ENCODE measurements around the gene LRRC51. TPM values are rescaled to one million over a fixed set of nuclear protein-coding genes. Genes with fewer than 3 reads are reported as not detected.

Gene LRRC51
- total and polyA plus RNA-seq, 2 donors (not counting 3 experiments of a cell fraction or from before 2014, with no cell fraction given): 3.5 to 6.1 TPM

DNA sequence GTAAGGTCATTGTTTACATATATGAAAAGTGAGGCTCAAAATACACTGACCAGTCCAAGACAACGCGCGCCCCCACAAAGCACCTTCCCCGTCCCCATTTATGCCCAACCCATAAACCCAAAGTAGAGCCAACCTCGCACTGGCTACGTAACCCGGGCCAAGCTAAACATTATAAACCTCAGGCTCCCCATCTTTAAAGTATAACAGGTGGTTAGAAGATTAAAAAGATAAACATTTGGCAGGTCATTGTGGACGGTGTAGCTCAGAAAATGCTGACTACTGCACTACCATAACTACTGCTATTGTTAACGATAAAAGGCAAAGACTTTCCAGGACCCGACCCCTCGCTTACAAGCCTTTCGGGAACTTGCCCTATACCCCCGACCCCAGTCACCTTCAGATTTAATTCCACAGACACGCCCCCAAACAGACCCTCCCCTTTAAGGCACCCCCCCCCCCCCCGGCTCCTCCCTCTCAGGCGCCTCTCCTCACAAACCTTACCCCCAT lies 778 bp upstream of the LRRC51 start:
- H3K4me3 ChIP-seq (replicated peaks in 1 of 3; ENCODE audit: insufficient read depth in 1 of 3, low read depth in 1 of 3, low read length in 3 of 3): peak overlapping the region; percentile 64 to 82 (median 78)
- H3K9me3 ChIP-seq (replicated peaks; ENCODE audit: control insufficient read depth, insufficient read depth, low read length): no peaks in the 10 kb centered on the region
- H3K9me1 ChIP-seq (replicated peaks; ENCODE audit: control insufficient read depth, extremely low read depth, insufficient read depth, low read length): no peaks in the 10 kb centered on the region
- FAIRE-seq (no peak), DNase-seq (ENCODE audit: low read depth, low spot score) (no peak)
- H3K79me2 ChIP-seq (ENCODE audit: control insufficient read depth, insufficient read depth, low read length): peaks cover 49% of the 10 kb centered on the region
- dilution Hi-C loops (cut with MboI; ENCODE audit: extremely low pct_ligation_motif_present, low sequenced_read_pairs): loop anchor here (10.0 kb wide), 1 partner anchor 55 kb away; no protein-coding TSS in a partner anchor
- no peaks in the 10 kb centered on the region for H4K20me1 ChIP-seq (replicated peaks; ENCODE audit: control insufficient read depth, extremely low read depth, insufficient read depth, low read length)
- H3K27me3 ChIP-seq (ENCODE audit: control insufficient read depth in 2 of 2, insufficient read depth in 2 of 2, low read length in 2 of 2): no peaks in the 10 kb centered on the region
- CTCF ChIA-PET: interaction anchor here (0.9 to 3.0 kb wide), 3 partner anchors 12 to 54 kb away, joined by 3 to 45 read pairs (median 3); no protein-coding TSS in a partner anchor
- H3K27ac ChIP-seq (ENCODE audit: insufficient read depth, low read depth, low read length): peak overlapping the region; percentile 94
- intact Hi-C loops (cut with micrococcal nuclease): loop anchor here (1.0 to 2.0 kb wide), 6 partner anchors 8 to 65 kb away; partner anchors contain the start of genes ANAPC15 and LAMTOR1
- H2AFZ ChIP-seq (ENCODE audit: low read depth, low read length): peak overlapping the region; percentile 39
- BruUV-seq (replicated peaks): no TSS peak
- TF ChIP-seq EZH2 (IDR thresholded peaks at IDR 0.05; ENCODE audit: borderline replicate concordance, low read depth, low read length, severe bottlenecking): no peak
- POLR2A ChIA-PET: no interaction called here
- peak overlapping the region; percentile 72 for H3K9ac ChIP-seq (replicated peaks; ENCODE audit: extremely low read depth, insufficient read depth, low read length)
- peak overlapping the region; percentile 96 for H3K4me2 ChIP-seq (ENCODE audit: insufficient read depth, low read length)
- H3K4me1 ChIP-seq (ENCODE audit: control insufficient read depth, extremely low read depth, insufficient read depth, low read length): peaks cover 28% of the 10 kb centered on the region
- H3K36me3 ChIP-seq (ENCODE audit: control insufficient read depth in 2 of 2, extremely low read depth in 1 of 2, insufficient read depth in 2 of 2, low read length in 2 of 2): no peaks in the 10 kb centered on the region

DNA sequence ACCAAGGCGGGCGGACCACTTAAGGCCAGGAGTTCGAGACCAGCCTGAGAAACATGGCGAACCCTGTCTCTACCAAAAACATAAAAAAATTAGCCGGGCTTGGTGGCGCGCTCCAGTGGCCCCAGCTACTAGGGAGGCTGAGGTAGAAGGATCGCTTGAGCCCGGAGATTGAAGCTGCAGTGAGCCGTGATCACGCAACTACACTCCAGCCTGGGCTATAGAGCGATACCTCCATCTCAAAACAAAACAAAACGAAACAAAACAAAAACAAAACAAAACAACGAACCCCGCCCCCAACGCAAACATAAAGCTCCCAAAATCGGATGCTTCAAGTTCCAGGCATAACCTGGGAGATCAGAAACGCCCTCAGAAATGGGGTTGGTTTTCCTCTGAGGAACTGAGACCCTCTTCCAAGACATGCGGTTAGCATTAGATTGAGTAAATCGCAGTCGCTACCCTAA lies 564 bp downstream of the LRRC51 start:
- TSS peak; percentile 88 for BruUV-seq (replicated peaks)
- DNase-seq (ENCODE audit: low read depth, low spot score): no peak
- POLR2A ChIA-PET: no interaction called here

More for the DNA sequence above, 564 bp downstream of the LRRC51 start:
- no peaks in the 10 kb centered on the region for H3K27me3 ChIP-seq (ENCODE audit: control insufficient read depth in 2 of 2, insufficient read depth in 2 of 2, low read length in 2 of 2)
- no peaks in the 10 kb centered on the region for H3K9me3 ChIP-seq (replicated peaks; ENCODE audit: control insufficient read depth, insufficient read depth, low read length)
- no peak for TF ChIP-seq EZH2 (IDR thresholded peaks at IDR 0.05; ENCODE audit: borderline replicate concordance, low read depth, low read length, severe bottlenecking)
- H3K9ac ChIP-seq (replicated peaks; ENCODE audit: extremely low read depth, insufficient read depth, low read length): peak overlapping the region; percentile 73
- no peaks in the 10 kb centered on the region for H4K20me1 ChIP-seq (replicated peaks; ENCODE audit: control insufficient read depth, extremely low read depth, insufficient read depth, low read length)
- H3K27ac ChIP-seq (ENCODE audit: insufficient read depth, low read depth, low read length): peak overlapping the region; percentile 94
- peak overlapping the region; percentile 19 for H3K4me2 ChIP-seq (ENCODE audit: insufficient read depth, low read length)
- H3K79me2 ChIP-seq (ENCODE audit: control insufficient read depth, insufficient read depth, low read length): peaks cover 37% of the 10 kb centered on the region
- no peak for FAIRE-seq
- no peaks in the 10 kb centered on the region for H3K9me1 ChIP-seq (replicated peaks; ENCODE audit: control insufficient read depth, extremely low read depth, insufficient read depth, low read length)
- H3K4me3 ChIP-seq (replicated peaks in 1 of 3; ENCODE audit: insufficient read depth in 1 of 3, low read depth in 1 of 3, low read length in 3 of 3): peak overlapping the region in 2 of 3 experiments; percentile 39 to 41
- dilution Hi-C loops (cut with MboI; ENCODE audit: extremely low pct_ligation_motif_present, low sequenced_read_pairs): loop anchor here (10.0 kb wide), 1 partner anchor 56 kb away; no protein-coding TSS in a partner anchor
- CTCF ChIA-PET: interaction anchor here (0.6 to 2.4 kb wide), 7 partner anchors 10 to 155 kb away, joined by 3 to 29 read pairs (median 4); no protein-coding TSS in a partner anchor
- peak overlapping the region; percentile 18 for H2AFZ ChIP-seq (ENCODE audit: low read depth, low read length)
- H3K36me3 ChIP-seq (ENCODE audit: control insufficient read depth in 2 of 2, extremely low read depth in 1 of 2, insufficient read depth in 2 of 2, low read length in 2 of 2): no peaks in the 10 kb centered on the region
- intact Hi-C loops (cut with micrococcal nuclease): loop anchor here (2.0 kb wide), 1 partner anchor 64 kb away; no protein-coding TSS in a partner anchor
- peaks cover 28% of the 10 kb centered on the region for H3K4me1 ChIP-seq (ENCODE audit: control insufficient read depth, extremely low read depth, insufficient read depth, low read length)

Measured in endothelial cell of umbilical vein (primary cell).